GM12878 (cell line): ENCODE measurements around the gene ARMC9. TPM values are rescaled to one million over a fixed set of nuclear protein-coding genes. Genes with fewer than 3 reads are reported as not detected.

ENCODE experiments used
- ATAC-seq: fragments of 200-7000 bp; cut with Tn5 transposase; 3 replicates; pipeline ENCODE4 v1.9.1; 2020; ENCODE audit warnings: mild to moderate bottlenecking, moderate library complexity
- BruUV-seq: library from RNA; stranded (reverse); fragments of 400-500 nt; replicated peaks from 2 replicates; lab custom pipeline; 2021; lab: Mats Ljungman, UMichigan
- CTCF ChIA-PET: fragments of 300-600 bp; sonication (Branson Sonifier 250); formaldehyde crosslinking; extraction: SDS; loops from one replicate; lab custom pipeline; 2021; ENCODE audit warnings: inconsistent platforms; lab: Yijun Ruan, JAX
- POLR2A ChIA-PET: fragments of 350-600 bp; formaldehyde crosslinking; extraction: SDS; loops from one replicate; lab custom pipeline; 2021; ENCODE audit warnings: inconsistent platforms; lab: Charles Lee
- RAD21 ChIA-PET: fragments of 300-600 bp; sonication (Branson Sonifier 250); formaldehyde crosslinking; loops from one replicate; lab custom pipeline; 2023; ENCODE audit warnings: antibody characterized with exemption; ENCODE audit not compliant: unreplicated experiment; lab: Charles Lee
- SMC1A ChIA-PET: fragments of 300-600 bp; sonication (Branson Sonifier 250); formaldehyde crosslinking; loops from one replicate; lab custom pipeline; 2023; ENCODE audit not compliant: unreplicated experiment, uncharacterized antibody; lab: Charles Lee
- DNase-seq: peaks from one replicate; pipeline ENCODE4 v3.0.0-alpha.2; 2011; ENCODE audit warnings: low read depth, low spot score
- FAIRE-seq: peaks from 3 replicates; lab custom pipeline; 2011; peaks lifted over from hg19 to GRCh38; lab: Jason Lieb, UNC
- H2AFZ ChIP-seq: 2 replicates; pipeline ENCODE4 v1.6.0; 2011; ENCODE audit warnings: low read depth, low read length, control low read depth; ENCODE audit not compliant: control insufficient read depth
- H3K27ac ChIP-seq: 2 replicates; pipeline ENCODE4 v1.5.1; 2011; ENCODE audit warnings: control low read depth; ENCODE audit not compliant: control insufficient read depth, insufficient read depth
- H3K27me3 ChIP-seq, 2 experiments: replicated peaks in 1 of 2; 2 replicates each; pipeline versions ENCODE4 v1.6.0 to v1.6.1; 2011; ENCODE audit warnings: low read length in 1 of 2; ENCODE audit not compliant: control insufficient read depth in 2 of 2, insufficient read depth in 2 of 2
- H3K36me3 ChIP-seq, 2 experiments: 2 replicates each; pipeline ENCODE4 v1.5.1; 2011; ENCODE audit warnings: low read length in 1 of 2; ENCODE audit not compliant: control insufficient read depth in 2 of 2, insufficient read depth in 2 of 2
- H3K4me1 ChIP-seq: 2 replicates; pipeline ENCODE4 v1.6.1; 2011; ENCODE audit warnings: mild to moderate bottlenecking, low read length, moderate library complexity, mixed read lengths; ENCODE audit not compliant: control insufficient read depth, insufficient read depth
- H3K4me2 ChIP-seq: 2 replicates; pipeline ENCODE4 v1.6.0; 2011; ENCODE audit warnings: control low read depth; ENCODE audit not compliant: control insufficient read depth, insufficient read depth
- H3K4me3 ChIP-seq: fragments of 200-600 bp; sonication (generic); 2 replicates; pipeline ENCODE4 v1.5.1; 2016
- H3K79me2 ChIP-seq: 2 replicates; pipeline ENCODE4 v1.6.0; 2011; ENCODE audit warnings: low read length; ENCODE audit not compliant: control insufficient read depth, insufficient read depth
- H3K9ac ChIP-seq: 2 replicates; pipeline ENCODE4 v1.8.0; 2011; ENCODE audit warnings: low read length, control low read depth, mixed read lengths; ENCODE audit not compliant: control insufficient read depth, insufficient read depth
- H3K9me3 ChIP-seq: replicated peaks from 3 replicates; pipeline ENCODE4 v1.5.1; 2011; ENCODE audit warnings: mild to moderate bottlenecking, low read length; ENCODE audit not compliant: control insufficient read depth, insufficient read depth
- H4K20me1 ChIP-seq: 2 replicates; pipeline ENCODE4 v1.6.0; 2011; ENCODE audit not compliant: control insufficient read depth, insufficient read depth
- BRCA1 ChIP-seq: IDR thresholded peaks from 2 replicates; pipeline ENCODE4 v1.6.1; 2011; ENCODE audit warnings: low read depth, low read length, improper control_type of control experiment
- EZH2 ChIP-seq: IDR thresholded peaks from 2 replicates; pipeline ENCODE4 v1.6.1; 2012; ENCODE audit warnings: low read depth, mild to moderate bottlenecking, control low read depth, inconsistent platforms, low read length, borderline replicate concordance; ENCODE audit not compliant: control insufficient read depth
- HSF1 ChIP-seq: fragments of 150-350 bp; IDR thresholded peaks from 2 replicates; pipeline ENCODE4 v1.6.1; 2014; ENCODE audit warnings: mild to moderate bottlenecking, low read depth, low read length
- IKZF1 ChIP-seq: fragments of 450-650 bp; conservative IDR thresholded peaks from 2 replicates; pipeline ENCODE4 v1.6.1; 2017; ENCODE audit warnings: antibody characterized with exemption, mild to moderate bottlenecking
- LARP7 ChIP-seq: fragments of 450-650 bp; IDR thresholded peaks from 2 replicates; pipeline ENCODE4 v1.6.1; 2017; ENCODE audit warnings: mild to moderate bottlenecking
- NBN ChIP-seq: fragments of 450-650 bp; IDR thresholded peaks from 2 replicates; pipeline ENCODE4 v1.6.1; 2016
- NFIC ChIP-seq: IDR thresholded peaks from 2 replicates; pipeline ENCODE4 v1.6.1; 2012; ENCODE audit warnings: low read depth, mild to moderate bottlenecking, inconsistent platforms, low read length, moderate library complexity
- NR2C1 ChIP-seq: fragments of 450-650 bp; IDR thresholded peaks from 2 replicates; pipeline ENCODE4 v1.6.1; 2017; ENCODE audit warnings: antibody characterized with exemption, mild to moderate bottlenecking, moderate library complexity
- PAX5 ChIP-seq: IDR thresholded peaks from 2 replicates; pipeline ENCODE4 v1.6.1; 2011; ENCODE audit warnings: low read depth, low read length, borderline replicate concordance
- POU2F2 ChIP-seq: IDR thresholded peaks from 3 replicates; pipeline ENCODE4 v1.6.1; 2011; ENCODE audit warnings: low read depth, mild to moderate bottlenecking, low read length, borderline replicate concordance
- RB1 ChIP-seq: fragments of 450-650 bp; formaldehyde crosslinking; IDR thresholded peaks from 2 replicates; pipeline ENCODE4 v1.6.1; 2017; ENCODE audit warnings: mild to moderate bottlenecking, borderline replicate concordance
- RBBP5 ChIP-seq: fragments of 200-600 bp; sonication (generic); conservative IDR thresholded peaks from 2 replicates; pipeline ENCODE4 v1.6.1; 2016
- RUNX3 ChIP-seq: IDR thresholded peaks from 2 replicates; pipeline ENCODE4 v1.6.1; 2012; ENCODE audit warnings: low read length, inconsistent platforms
- SP1 ChIP-seq: IDR thresholded peaks from one replicate; pipeline ENCODE4 v1.6.1; 2011; ENCODE audit warnings: low read depth, low read length
- TAF1 ChIP-seq: IDR thresholded peaks from 2 replicates; pipeline ENCODE4 v1.6.1; 2011; ENCODE audit warnings: mild to moderate bottlenecking, low read depth, low read length, borderline replicate concordance
- USF1 ChIP-seq: IDR thresholded peaks from 2 replicates; pipeline ENCODE4 v1.6.1; 2011; ENCODE audit warnings: borderline replicate concordance, low read depth, mild to moderate bottlenecking, moderate library complexity, mixed read lengths, low read length; ENCODE audit not compliant: insufficient read depth; ENCODE audit errors: extremely low read length
- YY1 ChIP-seq: IDR thresholded peaks from 2 replicates; pipeline ENCODE4 v1.6.1; 2011; ENCODE audit warnings: low read depth, mild to moderate bottlenecking, low read length
- ZNF217 ChIP-seq: fragments of 450-650 bp; IDR thresholded peaks from 2 replicates; pipeline ENCODE4 v1.6.1; 2017; ENCODE audit warnings: antibody characterized with exemption, mild to moderate bottlenecking
- ZNF687 ChIP-seq: fragments of 450-650 bp; IDR thresholded peaks from 2 replicates; pipeline ENCODE4 v1.6.1; 2017; ENCODE audit warnings: mild to moderate bottlenecking, moderate library complexity
- WGBS: methylation state at CpG from one replicate; pipeline ENCODE4 v1.1.6; 2016; ENCODE audit warnings: low lambda C conversion rate; ENCODE audit not compliant: insufficient replicate concordance, insufficient coverage; ENCODE audit errors: missing lambda C conversion rate; 5-methylcytosine and 5-hydroxymethylcytosine counted together
- in situ Hi-C: fragments of 300-500 bp; cut with MboI; formaldehyde crosslinking; loops from 9 replicates; pipeline ENCODE4 v1.14.3; 2018; ENCODE audit warnings: mixed read lengths
- intact Hi-C: fragments of 100-400 bp; cut with micrococcal nuclease; formaldehyde crosslinking; loops from one replicate; pipeline ENCODE4 v1.14.2; 2022; ENCODE audit not compliant: unreplicated experiment
- polyA plus RNA-seq, 11 experiments: library from polyadenylated mRNA; depleted of rRNA in 4 of 11; unstranded in 6 of 11; stranded (reverse) in 5 of 11; fragments of >200 nt; fragmentation: Nextera tagmentation in 4 of 11; fragmentation: Illumina TruSeq in 1 of 11; extraction: Ambion mirVana in 4 of 11; extraction: Trizol in 1 of 11; gene quantifications; 1 replicate in 1 of 11; 2 replicates in 10 of 11; pipeline versions ENCODE4 v1.2.1 to v1.2.3, GENCODE V29; 2011 to 2016; ENCODE audit warnings: inconsistent platforms in 2 of 11, missing spikeins in 2 of 11, low read depth in 1 of 11
- total RNA-seq, 4 experiments: library from RNA; depleted of rRNA in 3 of 4; stranded (reverse); fragments of >200 nt in 3 of 4; fragmentation: Illumina TruSeq in 1 of 4; extraction: Trizol in 1 of 4; gene quantifications; 2 replicates each; pipeline versions ENCODE4 v1.2.1 to v1.2.3, GENCODE V29; 2013 to 2021

ARMC9 gene
- total and polyA plus RNA-seq, 10 of the 15 experiments (the other 5 are each of a cell fraction or from before 2014, with no cell fraction given): 3.8 to 21.8 (median 10.4) TPM

- TF ChIP-seq POU2F2 (no peak), PAX5 (no peak), NBN (no peak), SP1 (no peak), USF1 (no peak), EZH2 (no peak), TAF1 (no peak), YY1 (no peak), NR2C1 (no peak), NFIC (no peak)
These were observed 90.2 kb downstream of the ARMC9 start (continued) for GRCh38 chr2:231288590-231288989.

- no peak for TF ChIP-seq ZNF687
- TF ChIP-seq IKZF1: no peak
- no peak for TF ChIP-seq HSF1
- TF ChIP-seq RBBP5: no peak
- TF ChIP-seq ZNF217: no peak
- TF ChIP-seq LARP7: no peak
- no peak for TF ChIP-seq RUNX3
- TF ChIP-seq RB1: no peak
- TF ChIP-seq BRCA1: no peak
- Histone ChIP-seq H2AFZ (no peak overlapping the region), H3K4me1 (peaks cover 8% of the 10 kb centered on the region), H3K4me2 (no peak overlapping the region), H3K27me3 (no peaks in the 10 kb centered on the region), H3K79me2 (no peaks in the 10 kb centered on the region), H3K9me3 (no peaks in the 10 kb centered on the region), H3K4me3 (no peak overlapping the region), H3K27ac (no peak overlapping the region), H3K9ac (no peak overlapping the region), H4K20me1 (no peaks in the 10 kb centered on the region), H3K36me3 (no peaks in the 10 kb centered on the region; a peak in 1 of 4 replicates)
- DNase-seq (no peak), FAIRE-seq (no peak), ATAC-seq (no peak)
- RAD21 ChIA-PET: interaction anchor here (1.0 to 1.5 kb wide), 3 partner anchors 8 to 186 kb away, joined by 3 to 4 read pairs (median 3); no protein-coding TSS in a partner anchor
- 43% methylated on average over 2 of the region's 2 CpGs for WGBS
- in situ Hi-C loops: no loop called here
- intact Hi-C loops: no loop called here
- BruUV-seq: no TSS peak
- POLR2A ChIA-PET: interaction anchor here (0.5 to 0.6 kb wide), 2 partner anchors 170 to 226 kb away, joined by 3 to 5 read pairs; no protein-coding TSS in a partner anchor
- CTCF ChIA-PET: interaction anchor here (1.1 to 2.3 kb wide), 6 partner anchors 9 to 238 kb away, joined by 3 to 10 read pairs (median 4); no protein-coding TSS in a partner anchor
- SMC1A ChIA-PET: no interaction called here
These were observed 92.0 kb downstream of the ARMC9 start for GRCh38 chr2:231290321-231291015.
